ENCODE measurements around the gene DIO3.
"Not testable (repeated sequence)": the region's sequence is repeated elsewhere in the genome, so short reads cannot be mapped to it uniquely, and the experiment has no call there.

DNA sequence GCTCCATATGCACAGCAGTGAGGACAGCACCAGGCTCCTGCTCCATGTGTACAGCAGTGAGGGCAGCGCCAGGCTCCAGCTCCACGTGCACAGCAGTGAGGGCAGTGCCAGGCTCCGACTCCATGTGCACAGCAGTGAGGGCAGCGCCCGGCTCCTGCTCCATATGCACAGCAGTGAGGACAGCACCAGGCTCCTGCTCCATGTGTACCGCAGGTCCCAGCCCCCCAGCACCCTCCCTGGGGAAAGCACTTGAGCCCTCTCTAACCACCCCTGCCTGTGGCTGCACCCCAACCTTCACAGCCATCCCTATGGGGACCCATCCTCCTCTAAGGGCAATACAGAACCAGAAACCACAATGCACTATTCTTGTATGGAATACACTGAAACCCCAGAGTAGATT, 11.2 kb downstream of the DIO3 start:
- TF ChIP-seq, protein P1, sequence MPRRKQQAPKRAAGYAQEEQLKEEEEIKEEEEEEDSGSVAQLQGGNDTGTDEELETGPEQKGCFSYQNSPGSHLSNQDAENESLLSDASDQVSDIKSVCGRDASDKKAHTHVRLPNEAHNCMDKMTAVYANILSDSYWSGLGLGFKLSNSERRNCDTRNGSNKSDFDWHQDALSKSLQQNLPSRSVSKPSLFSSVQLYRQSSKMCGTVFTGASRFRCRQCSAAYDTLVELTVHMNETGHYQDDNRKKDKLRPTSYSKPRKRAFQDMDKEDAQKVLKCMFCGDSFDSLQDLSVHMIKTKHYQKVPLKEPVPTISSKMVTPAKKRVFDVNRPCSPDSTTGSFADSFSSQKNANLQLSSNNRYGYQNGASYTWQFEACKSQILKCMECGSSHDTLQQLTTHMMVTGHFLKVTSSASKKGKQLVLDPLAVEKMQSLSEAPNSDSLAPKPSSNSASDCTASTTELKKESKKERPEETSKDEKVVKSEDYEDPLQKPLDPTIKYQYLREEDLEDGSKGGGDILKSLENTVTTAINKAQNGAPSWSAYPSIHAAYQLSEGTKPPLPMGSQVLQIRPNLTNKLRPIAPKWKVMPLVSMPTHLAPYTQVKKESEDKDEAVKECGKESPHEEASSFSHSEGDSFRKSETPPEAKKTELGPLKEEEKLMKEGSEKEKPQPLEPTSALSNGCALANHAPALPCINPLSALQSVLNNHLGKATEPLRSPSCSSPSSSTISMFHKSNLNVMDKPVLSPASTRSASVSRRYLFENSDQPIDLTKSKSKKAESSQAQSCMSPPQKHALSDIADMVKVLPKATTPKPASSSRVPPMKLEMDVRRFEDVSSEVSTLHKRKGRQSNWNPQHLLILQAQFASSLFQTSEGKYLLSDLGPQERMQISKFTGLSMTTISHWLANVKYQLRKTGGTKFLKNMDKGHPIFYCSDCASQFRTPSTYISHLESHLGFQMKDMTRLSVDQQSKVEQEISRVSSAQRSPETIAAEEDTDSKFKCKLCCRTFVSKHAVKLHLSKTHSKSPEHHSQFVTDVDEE (CRISPR knock-in tag; IDR thresholded peaks at IDR 0.05): not testable (repeated sequence)
- not testable (repeated sequence) for TF ChIP-seq TCF4 (CRISPR knock-in tag; IDR thresholded peaks at IDR 0.05; ENCODE audit: borderline replicate concordance); GLIS3 (CRISPR knock-in tag; IDR thresholded peaks at IDR 0.05); ZNF70 (CRISPR knock-in tag; IDR thresholded peaks at IDR 0.05); RARB (CRISPR knock-in tag; IDR thresholded peaks at IDR 0.05); ZFP3 (CRISPR knock-in tag; IDR thresholded peaks at IDR 0.05); PPARA (CRISPR knock-in tag; IDR thresholded peaks at IDR 0.05; ENCODE audit: borderline replicate concordance); ZC3H10 (CRISPR knock-in tag; IDR thresholded peaks at IDR 0.05); TOX (CRISPR knock-in tag; IDR thresholded peaks at IDR 0.05; ENCODE audit: borderline replicate concordance); ZNF565 (CRISPR knock-in tag; conservative IDR thresholded peaks at IDR 0.05; ENCODE audit: low read depth); ZFP30 (CRISPR knock-in tag; IDR thresholded peaks at IDR 0.05); ZNF8 (CRISPR knock-in tag; IDR thresholded peaks at IDR 0.05)
- TF ChIP-seq, protein P2, sequence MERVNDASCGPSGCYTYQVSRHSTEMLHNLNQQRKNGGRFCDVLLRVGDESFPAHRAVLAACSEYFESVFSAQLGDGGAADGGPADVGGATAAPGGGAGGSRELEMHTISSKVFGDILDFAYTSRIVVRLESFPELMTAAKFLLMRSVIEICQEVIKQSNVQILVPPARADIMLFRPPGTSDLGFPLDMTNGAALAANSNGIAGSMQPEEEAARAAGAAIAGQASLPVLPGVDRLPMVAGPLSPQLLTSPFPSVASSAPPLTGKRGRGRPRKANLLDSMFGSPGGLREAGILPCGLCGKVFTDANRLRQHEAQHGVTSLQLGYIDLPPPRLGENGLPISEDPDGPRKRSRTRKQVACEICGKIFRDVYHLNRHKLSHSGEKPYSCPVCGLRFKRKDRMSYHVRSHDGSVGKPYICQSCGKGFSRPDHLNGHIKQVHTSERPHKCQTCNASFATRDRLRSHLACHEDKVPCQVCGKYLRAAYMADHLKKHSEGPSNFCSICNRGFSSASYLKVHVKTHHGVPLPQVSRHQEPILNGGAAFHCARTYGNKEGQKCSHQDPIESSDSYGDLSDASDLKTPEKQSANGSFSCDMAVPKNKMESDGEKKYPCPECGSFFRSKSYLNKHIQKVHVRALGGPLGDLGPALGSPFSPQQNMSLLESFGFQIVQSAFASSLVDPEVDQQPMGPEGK (CRISPR knock-in tag; IDR thresholded peaks at IDR 0.05; ENCODE audit: borderline replicate concordance): not testable (repeated sequence)
- TF ChIP-seq, protein P3, sequence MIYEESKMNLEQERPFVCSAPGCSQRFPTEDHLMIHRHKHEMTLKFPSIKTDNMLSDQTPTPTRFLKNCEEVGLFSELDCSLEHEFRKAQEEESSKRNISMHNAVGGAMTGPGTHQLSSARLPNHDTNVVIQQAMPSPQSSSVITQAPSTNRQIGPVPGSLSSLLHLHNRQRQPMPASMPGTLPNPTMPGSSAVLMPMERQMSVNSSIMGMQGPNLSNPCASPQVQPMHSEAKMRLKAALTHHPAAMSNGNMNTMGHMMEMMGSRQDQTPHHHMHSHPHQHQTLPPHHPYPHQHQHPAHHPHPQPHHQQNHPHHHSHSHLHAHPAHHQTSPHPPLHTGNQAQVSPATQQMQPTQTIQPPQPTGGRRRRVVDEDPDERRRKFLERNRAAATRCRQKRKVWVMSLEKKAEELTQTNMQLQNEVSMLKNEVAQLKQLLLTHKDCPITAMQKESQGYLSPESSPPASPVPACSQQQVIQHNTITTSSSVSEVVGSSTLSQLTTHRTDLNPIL (CRISPR knock-in tag; IDR thresholded peaks at IDR 0.05; ENCODE audit: low read depth): not testable (repeated sequence)

Data from SK-N-SH treated with all-trans-retinoic acid at 6 μM for 48 hours (cell line).